WTC11 (cell line): ENCODE data around the gene MTF1. TPM values are rescaled to one million over a fixed set of nuclear protein-coding genes. Genes with fewer than 3 reads are reported as not detected.

Experiments
- ATAC-seq: fragments of 200-7000 bp; cut with Tn5 transposase; 2 replicates; pipeline ENCODE4 v1.10.0; 2021; ENCODE audit warnings: mild to moderate bottlenecking, moderate library complexity
- CTCF ChIA-PET: fragments of 300-600 bp; sonication (Branson Sonifier 250); formaldehyde crosslinking; loops from one replicate; lab custom pipeline; 2021; ENCODE audit warnings: antibody characterized with exemption; lab: Charles Lee
- POLR2A ChIA-PET: fragments of 350-600 bp; sonication (Branson Sonifier 250); formaldehyde crosslinking; loops from one replicate; lab custom pipeline; 2021; ENCODE audit warnings: antibody characterized with exemption; lab: Charles Lee
- DNase-seq: peaks from one replicate; pipeline ENCODE4 v3.0.0; 2021; ENCODE audit warnings: low spot score
- H3K27ac Mint-ChIP-seq: 2 replicates; pipeline ENCODE4 v1.8.0; 2021; ENCODE audit warnings: mixed read lengths
- H3K27me3 Mint-ChIP-seq: 2 replicates; pipeline ENCODE4 v1.8.0; 2021; ENCODE audit warnings: low read depth, mild to moderate bottlenecking, moderate library complexity, mixed read lengths
- H3K36me3 Mint-ChIP-seq: 2 replicates; pipeline ENCODE4 v1.8.0; 2021; ENCODE audit warnings: mixed read lengths
- H3K4me1 Mint-ChIP-seq: 2 replicates; pipeline ENCODE4 v1.8.0; 2022; ENCODE audit warnings: mixed read lengths
- H3K4me3 Mint-ChIP-seq: 2 replicates; pipeline ENCODE4 v1.8.0; 2021; ENCODE audit warnings: mild to moderate bottlenecking, moderate library complexity, mixed read lengths
- H3K9me3 Mint-ChIP-seq: 2 replicates; pipeline ENCODE4 v1.8.0; 2021; ENCODE audit warnings: mixed read lengths
- CTCF ChIP-seq: fragments of 200-600 bp; IDR thresholded peaks from 2 replicates; pipeline ENCODE4 v1.8.0; 2022; ENCODE audit warnings: antibody characterized with exemption
- FOXP1 ChIP-seq: sonication (generic); formaldehyde crosslinking; IDR thresholded peaks from 2 replicates; pipeline ENCODE4 v1.8.0; 2022; ENCODE audit warnings: missing genetic modification reagents, mild to moderate bottlenecking, moderate library complexity, borderline replicate concordance
- GRHL2 ChIP-seq: fragments of 250-450 bp; sonication (Bioruptor Pico); IDR thresholded peaks from 2 replicates; pipeline ENCODE4 v1.8.0; 2022; ENCODE audit warnings: mild to moderate bottlenecking, moderate library complexity; ENCODE audit not compliant: insufficient replicate concordance, severe bottlenecking
- JUN ChIP-seq: sonication (generic); formaldehyde crosslinking; IDR thresholded peaks from 2 replicates; pipeline ENCODE4 v1.8.0; 2023; ENCODE audit warnings: mild to moderate bottlenecking, missing genetic modification reagents
- NFYB ChIP-seq: sonication (generic); formaldehyde crosslinking; conservative IDR thresholded peaks from 2 replicates; pipeline ENCODE4 v1.8.0; 2022; ENCODE audit warnings: low read depth, missing genetic modification reagents
- PRDM15 ChIP-seq: sonication (generic); formaldehyde crosslinking; IDR thresholded peaks from 2 replicates; pipeline ENCODE4 v1.8.0; 2022; ENCODE audit warnings: missing genetic modification reagents
- SOX15 ChIP-seq: fragments of 250-450 bp; sonication (Bioruptor Pico); IDR thresholded peaks from 2 replicates; pipeline ENCODE4 v1.9.0; 2021; ENCODE audit warnings: mild to moderate bottlenecking
- TEAD1 ChIP-seq: sonication (generic); formaldehyde crosslinking; IDR thresholded peaks from 2 replicates; pipeline ENCODE4 v1.8.0; 2022; ENCODE audit warnings: mild to moderate bottlenecking, missing genetic modification reagents
- ZNF281 ChIP-seq: sonication (generic); formaldehyde crosslinking; IDR thresholded peaks from 2 replicates; pipeline ENCODE4 v1.8.0; 2023; ENCODE audit warnings: mild to moderate bottlenecking, missing genetic modification reagents
- ZNF416 ChIP-seq: fragments of 250-450 bp; sonication (Bioruptor Pico); IDR thresholded peaks from 2 replicates; pipeline ENCODE4 v1.9.0; 2021; ENCODE audit warnings: mild to moderate bottlenecking, inconsistent platforms
- ZSCAN18 ChIP-seq: fragments of 250-450 bp; sonication (Bioruptor Pico); IDR thresholded peaks from 2 replicates; pipeline ENCODE4 v2.1.2; 2022; ENCODE audit warnings: mild to moderate bottlenecking, moderate library complexity
- total RNA-seq: library from RNA; stranded (reverse); gene quantifications from 3 replicates; pipeline ENCODE4 v1.2.3, GENCODE V29; 2021
- TF ChIP-seq, protein P1 (sequence below): sonication (generic); formaldehyde crosslinking; IDR thresholded peaks from 2 replicates; pipeline ENCODE4 v1.8.1; 2023; ENCODE audit warnings: mild to moderate bottlenecking, missing genetic modification reagents, moderate library complexity
- TF ChIP-seq, protein P2 (sequence below): sonication (generic); formaldehyde crosslinking; IDR thresholded peaks from 2 replicates; pipeline ENCODE4 v1.8.0; 2023; ENCODE audit warnings: missing genetic modification reagents, mild to moderate bottlenecking, borderline replicate concordance
- TF ChIP-seq, protein P3 (sequence below): sonication (generic); formaldehyde crosslinking; IDR thresholded peaks from 2 replicates; pipeline ENCODE4 v1.8.0; 2022; ENCODE audit warnings: mild to moderate bottlenecking, missing genetic modification reagents

The MTF1 gene
- total RNA-seq, 1 experiment from 2014 or later: 12.2 TPM

DNA sequence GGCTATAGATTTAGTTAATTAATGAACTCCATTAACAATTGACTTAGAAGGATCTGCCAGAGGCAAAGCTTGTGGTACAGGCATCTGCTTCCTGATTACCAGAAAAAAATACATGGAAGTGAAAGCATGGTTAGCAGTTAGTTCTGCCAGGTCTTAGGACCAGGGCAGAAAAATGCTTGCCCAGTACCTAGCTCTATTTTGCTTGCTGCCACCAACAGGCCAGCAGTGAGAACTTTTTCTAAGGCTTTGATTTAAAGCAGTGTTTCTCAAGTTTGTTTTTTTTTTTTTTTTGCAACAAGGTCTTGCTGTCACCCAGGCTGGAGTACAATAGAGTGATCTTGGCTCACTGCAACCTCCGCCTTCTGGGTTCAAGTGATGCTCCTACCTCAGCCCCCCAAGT is 16.4 kb upstream of the MTF1 start (continued):
- no peak for TF ChIP-seq CTCF

GRCh38 chr1:37872692-37873091 is 13.3 kb upstream of the MTF1 start:
- no peaks in the 10 kb centered on the region for H3K27me3 Mint-ChIP-seq
- H3K4me3 Mint-ChIP-seq: no peak overlapping the region
- no peak for DNase-seq
- TF ChIP-seq ZNF416 (CRISPR knock-in tag) (no peak), TEAD1 (CRISPR knock-in tag) (no peak), ZNF281 (CRISPR knock-in tag) (no peak), PRDM15 (CRISPR knock-in tag) (no peak), SOX15 (CRISPR knock-in tag) (no peak), FOXP1 (CRISPR knock-in tag) (no peak), JUN (CRISPR knock-in tag) (no peak), NFYB (no peak), GRHL2 (CRISPR knock-in tag) (no peak), ZSCAN18 (CRISPR knock-in tag) (no peak)
- TF ChIP-seq, protein P1, sequence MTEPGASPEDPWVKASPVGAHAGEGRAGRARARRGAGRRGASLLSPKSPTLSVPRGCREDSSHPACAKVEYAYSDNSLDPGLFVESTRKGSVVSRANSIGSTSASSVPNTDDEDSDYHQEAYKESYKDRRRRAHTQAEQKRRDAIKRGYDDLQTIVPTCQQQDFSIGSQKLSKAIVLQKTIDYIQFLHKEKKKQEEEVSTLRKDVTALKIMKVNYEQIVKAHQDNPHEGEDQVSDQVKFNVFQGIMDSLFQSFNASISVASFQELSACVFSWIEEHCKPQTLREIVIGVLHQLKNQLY (CRISPR knock-in tag): no peak
- TF ChIP-seq, protein P2, sequence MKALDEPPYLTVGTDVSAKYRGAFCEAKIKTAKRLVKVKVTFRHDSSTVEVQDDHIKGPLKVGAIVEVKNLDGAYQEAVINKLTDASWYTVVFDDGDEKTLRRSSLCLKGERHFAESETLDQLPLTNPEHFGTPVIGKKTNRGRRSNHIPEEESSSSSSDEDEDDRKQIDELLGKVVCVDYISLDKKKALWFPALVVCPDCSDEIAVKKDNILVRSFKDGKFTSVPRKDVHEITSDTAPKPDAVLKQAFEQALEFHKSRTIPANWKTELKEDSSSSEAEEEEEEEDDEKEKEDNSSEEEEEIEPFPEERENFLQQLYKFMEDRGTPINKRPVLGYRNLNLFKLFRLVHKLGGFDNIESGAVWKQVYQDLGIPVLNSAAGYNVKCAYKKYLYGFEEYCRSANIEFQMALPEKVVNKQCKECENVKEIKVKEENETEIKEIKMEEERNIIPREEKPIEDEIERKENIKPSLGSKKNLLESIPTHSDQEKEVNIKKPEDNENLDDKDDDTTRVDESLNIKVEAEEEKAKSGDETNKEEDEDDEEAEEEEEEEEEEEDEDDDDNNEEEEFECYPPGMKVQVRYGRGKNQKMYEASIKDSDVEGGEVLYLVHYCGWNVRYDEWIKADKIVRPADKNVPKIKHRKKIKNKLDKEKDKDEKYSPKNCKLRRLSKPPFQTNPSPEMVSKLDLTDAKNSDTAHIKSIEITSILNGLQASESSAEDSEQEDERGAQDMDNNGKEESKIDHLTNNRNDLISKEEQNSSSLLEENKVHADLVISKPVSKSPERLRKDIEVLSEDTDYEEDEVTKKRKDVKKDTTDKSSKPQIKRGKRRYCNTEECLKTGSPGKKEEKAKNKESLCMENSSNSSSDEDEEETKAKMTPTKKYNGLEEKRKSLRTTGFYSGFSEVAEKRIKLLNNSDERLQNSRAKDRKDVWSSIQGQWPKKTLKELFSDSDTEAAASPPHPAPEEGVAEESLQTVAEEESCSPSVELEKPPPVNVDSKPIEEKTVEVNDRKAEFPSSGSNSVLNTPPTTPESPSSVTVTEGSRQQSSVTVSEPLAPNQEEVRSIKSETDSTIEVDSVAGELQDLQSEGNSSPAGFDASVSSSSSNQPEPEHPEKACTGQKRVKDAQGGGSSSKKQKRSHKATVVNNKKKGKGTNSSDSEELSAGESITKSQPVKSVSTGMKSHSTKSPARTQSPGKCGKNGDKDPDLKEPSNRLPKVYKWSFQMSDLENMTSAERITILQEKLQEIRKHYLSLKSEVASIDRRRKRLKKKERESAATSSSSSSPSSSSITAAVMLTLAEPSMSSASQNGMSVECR (CRISPR knock-in tag): no peak
- TF ChIP-seq, protein P3, sequence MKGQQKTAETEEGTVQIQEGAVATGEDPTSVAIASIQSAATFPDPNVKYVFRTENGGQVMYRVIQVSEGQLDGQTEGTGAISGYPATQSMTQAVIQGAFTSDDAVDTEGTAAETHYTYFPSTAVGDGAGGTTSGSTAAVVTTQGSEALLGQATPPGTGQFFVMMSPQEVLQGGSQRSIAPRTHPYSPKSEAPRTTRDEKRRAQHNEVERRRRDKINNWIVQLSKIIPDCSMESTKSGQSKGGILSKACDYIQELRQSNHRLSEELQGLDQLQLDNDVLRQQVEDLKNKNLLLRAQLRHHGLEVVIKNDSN (CRISPR knock-in tag): no peak
- no peaks in the 10 kb centered on the region for H3K9me3 Mint-ChIP-seq
- no peaks in the 10 kb centered on the region for H3K4me1 Mint-ChIP-seq
- peaks cover 45% of the 10 kb centered on the region for H3K36me3 Mint-ChIP-seq
- no peak overlapping the region for H3K27ac Mint-ChIP-seq
- CTCF ChIA-PET: interaction anchor here (0.7 to 1.5 kb wide), 2 partner anchors 13 to 1807 kb away, joined by 4 to 8 read pairs; partner anchors contain the start of gene MTF1
- POLR2A ChIA-PET: no interaction called here
- no peak for ATAC-seq
